ENCODE data around the gene C1orf35.
A peak's percentile ranks its signal among the peaks of the same experiment; 100 is the strongest.

The C1orf35 gene

GRCh38 chr1:228082918-228083870 lies 19.9 kb downstream of the C1orf35 start:
- Histone ChIP-seq H3K4me2 (peak overlapping the region; percentile 90 to 98 (median 97)), H3K36me3 (peaks cover 10 to 49% (median 41%) of the 10 kb centered on the region in 11 experiments; a peak in 21 of 22 replicates), H3K27ac (peak overlapping the region; percentile 96 to 100 (median 99)), H4K20me1 (peaks cover 60 to 77% (median 68%) of the 10 kb centered on the region in 11 experiments), H3K4me1 (peaks cover 67 to 80% (median 76%) of the 10 kb centered on the region in 10 experiments), H3K27me3 (no peaks in the 10 kb centered on the region), H3K9me3 (replicated peaks in 1 of 11) (no peaks in the 10 kb centered on the region), H3K4me3 (peak overlapping the region; percentile 90 to 100 (median 99)), H3K9ac (peak overlapping the region; percentile 96 to 100 (median 99))
- TF ChIP-seq Cebpa-rat (IDR thresholded peaks at IDR 0.05), result no peak

GRCh38 chr1:228082214-228082917 lies 20.8 kb downstream of the C1orf35 start, which contains the start of gene ARF1:
ARF1 (plus strand) TSS chr1:228082708; CDS start chr1:228097115, 14,407 bp downstream.
- peak within 1 kb of the TSS; percentile 96 to 100 (median 99) for H3K27ac ChIP-seq
- peak within 1 kb of the TSS; percentile 96 to 100 (median 98) for H3K4me2 ChIP-seq
- peaks cover 10 to 40% (median 33%) of the 10 kb centered on the region in 11 experiments; a peak in 19 of 22 replicates for H3K36me3 ChIP-seq
- no peaks in the 10 kb centered on the region for H3K27me3 ChIP-seq
- H3K4me3 ChIP-seq, result peak within 1 kb of the TSS; percentile 90 to 100 (median 99)
- H4K20me1 ChIP-seq, result peaks cover 52 to 75% (median 63%) of the 10 kb centered on the region in 11 experiments
- no peak for TF ChIP-seq Cebpa-rat (IDR thresholded peaks at IDR 0.05)
- peak within 1 kb of the TSS; percentile 96 to 100 (median 99) for H3K9ac ChIP-seq
- H3K9me3 ChIP-seq (replicated peaks in 1 of 11), result no peaks in the 10 kb centered on the region
- H3K4me1 ChIP-seq, result peaks cover 63 to 79% (median 73%) of the 10 kb centered on the region in 10 experiments

GRCh38 chr1:228081578-228082213 lies 21.4 kb downstream of the C1orf35 start:
- H3K4me2 ChIP-seq, result peak overlapping the region; percentile 91 to 100 (median 98)
- H3K27ac ChIP-seq, result peak overlapping the region; percentile 73 to 100 (median 99)
- H4K20me1 ChIP-seq, result peaks cover 45 to 75% (median 62%) of the 10 kb centered on the region in 11 experiments
- peak overlapping the region; percentile 90 to 100 (median 99) for H3K4me3 ChIP-seq
- no peak for TF ChIP-seq Cebpa-rat (IDR thresholded peaks at IDR 0.05)
- no peaks in the 10 kb centered on the region for H3K27me3 ChIP-seq
- peaks cover 57 to 77% (median 67%) of the 10 kb centered on the region in 10 experiments for H3K4me1 ChIP-seq
- H3K9ac ChIP-seq, result peak overlapping the region; percentile 96 to 100 (median 99)
- peaks cover 9 to 34% (median 27%) of the 10 kb centered on the region in 11 experiments; a peak in 17 of 22 replicates for H3K36me3 ChIP-seq
- no peaks in the 10 kb centered on the region for H3K9me3 ChIP-seq (replicated peaks in 1 of 11)

DNA sequence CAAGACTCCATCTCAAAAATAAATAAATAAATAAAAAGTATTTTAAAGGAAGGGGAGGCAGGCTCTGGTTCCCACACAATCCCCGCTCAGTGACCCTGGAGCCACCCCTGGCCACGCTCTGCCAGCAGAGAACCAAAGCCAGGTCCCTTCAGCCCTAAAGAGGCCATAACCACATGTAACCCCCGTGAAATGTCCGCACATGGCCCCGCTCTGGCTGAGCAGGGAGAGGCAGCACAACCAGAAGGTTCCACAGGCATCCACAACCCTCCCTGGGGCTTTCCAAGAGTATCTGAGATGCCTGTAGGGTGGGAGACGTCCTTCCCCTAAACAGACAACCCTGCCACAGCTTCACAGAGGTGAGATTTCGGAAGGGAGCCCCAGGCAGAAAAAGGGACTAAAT lies 22.0 kb downstream of the C1orf35 start:
- Histone ChIP-seq H3K36me3 (peaks cover 4 to 28% (median 21%) of the 10 kb centered on the region in 11 experiments; a peak in 16 of 22 replicates), H3K9ac (peak overlapping the region; percentile 96 to 100 (median 99)), H3K4me1 (peaks cover 51 to 72% (median 62%) of the 10 kb centered on the region in 10 experiments), H3K27ac (peak overlapping the region in 9 of 11 experiments; percentile 96 to 100 (median 99); a peak in 20 of 22 replicates), H3K9me3 (replicated peaks in 1 of 11) (no peaks in the 10 kb centered on the region), H4K20me1 (peaks cover 40 to 75% (median 58%) of the 10 kb centered on the region in 11 experiments), H3K4me3 (peak overlapping the region; percentile 90 to 100 (median 99)), H3K4me2 (peak overlapping the region; percentile 91 to 100 (median 98)), H3K27me3 (no peaks in the 10 kb centered on the region)
- TF ChIP-seq Cebpa-rat (IDR thresholded peaks at IDR 0.05), result no peak

- Histone ChIP-seq H3K4me1 (peaks cover 37 to 58% (median 48%) of the 10 kb centered on the region in 10 experiments), H4K20me1 (peaks cover 32 to 75% (median 58%) of the 10 kb centered on the region in 11 experiments)
Observed at GRCh38 chr1:228079601-228080263, 23.4 kb downstream of the C1orf35 start.

GRCh38 chr1:228079013-228079412 lies 24.1 kb downstream of the C1orf35 start:
- Histone ChIP-seq H3K4me3 (no peak overlapping the region), H3K9ac (peak overlapping the region in 4 of 11 experiments; percentile 4 to 28 (median 26); a peak in 2 of 22 replicates), H3K9me3 (replicated peaks in 1 of 11) (no peaks in the 10 kb centered on the region), H3K27ac (0 out of 22 replicates have a peak overlapping the region, but pooled peaks of 1 of the 11 experiments have one; percentile 16), H3K4me2 (peak overlapping the region in 10 of 11 experiments; percentile 2 to 99 (median 54); a peak in 19 of 22 replicates), H3K4me1 (peaks cover 30 to 51% (median 40%) of the 10 kb centered on the region in 10 experiments), H3K27me3 (no peaks in the 10 kb centered on the region), H3K36me3 (peaks cover 0 to 8% (median 6%) of the 10 kb centered on the region in 11 experiments; a peak in 8 of 22 replicates), H4K20me1 (peaks cover 27 to 75% (median 57%) of the 10 kb centered on the region in 11 experiments)
- TF ChIP-seq Cebpa-rat (IDR thresholded peaks at IDR 0.05), result no peak

More at GRCh38 chr1:228079601-228080263, 23.4 kb downstream of the C1orf35 start:
- no peaks in the 10 kb centered on the region for H3K27me3 ChIP-seq
- peak overlapping the region in 2 of 11 experiments; percentile 4 to 99; a peak in 1 of 22 replicates for H3K9ac ChIP-seq
- H3K27ac ChIP-seq, result no peak overlapping the region
- H3K36me3 ChIP-seq, result peaks cover 0 to 14% (median 9%) of the 10 kb centered on the region in 11 experiments; a peak in 12 of 22 replicates
- H3K9me3 ChIP-seq (replicated peaks in 1 of 11), result no peaks in the 10 kb centered on the region
- TF ChIP-seq Cebpa-rat (IDR thresholded peaks at IDR 0.05), result no peak
- H3K4me3 ChIP-seq, result no peak overlapping the region
- H3K4me2 ChIP-seq, result peak overlapping the region in 8 of 11 experiments; percentile 2 to 100 (median 52); a peak in 10 of 22 replicates

- Histone ChIP-seq H3K4me3 (no peak overlapping the region), H3K9me3 (replicated peaks in 1 of 11) (no peaks in the 10 kb centered on the region), H3K9ac (0 out of 22 replicates have a peak overlapping the region, but pooled peaks of 1 of the 11 experiments have one; percentile 41), H3K27me3 (no peaks in the 10 kb centered on the region), H3K27ac (peak overlapping the region in 3 of 11 experiments; percentile 43 to 45 (median 44); a peak in 5 of 22 replicates), H3K4me1 (peaks cover 29 to 48% (median 37%) of the 10 kb centered on the region in 10 experiments), H4K20me1 (peaks cover 20 to 76% (median 52%) of the 10 kb centered on the region in 11 experiments; a peak in 19 of 22 replicates), H3K4me2 (peak overlapping the region in 9 of 11 experiments; percentile 36 to 99 (median 56); a peak in 18 of 22 replicates), H3K36me3 (no peaks in the 10 kb centered on the region)
- no peak for TF ChIP-seq Cebpa-rat (IDR thresholded peaks at IDR 0.05)
Observed at GRCh38 chr1:228077565-228078330, 25.4 kb downstream of the C1orf35 start.

Measured in BLaER1 treated with 17β-estradiol and CSF1 and Interleukin-3, amounts not matched to agents 10 nM and 100 nM (cell line).